DOHH2 (cell line): Measurements from ENCODE around the gene CEP85L.

Experiments used
- H3F3A ChIP-seq: fragments of 200-600 bp; sonication (generic), shearing (Covaris generic); 2 replicates; pipeline ENCODE4 v1.6.0; 2016; ENCODE audit warnings: antibody characterized with exemption, mild to moderate bottlenecking; ENCODE audit not compliant: control insufficient read depth, insufficient read depth
- H3K27ac ChIP-seq: fragments of 200-600 bp; sonication (generic); 2 replicates; pipeline ENCODE4 v1.5.1; 2014; ENCODE audit warnings: low read depth, mild to moderate bottlenecking, low read length, moderate library complexity
- H3K27me3 ChIP-seq: fragments of 200-600 bp; sonication (generic); 2 replicates; pipeline ENCODE4 v1.6.1; 2014; ENCODE audit warnings: mild to moderate bottlenecking, low read length, mixed read lengths; ENCODE audit not compliant: control insufficient read depth
- H3K36me3 ChIP-seq: fragments of 200-600 bp; sonication (generic); 2 replicates; pipeline ENCODE4 v1.6.1; 2014; ENCODE audit warnings: mild to moderate bottlenecking, low read length, moderate library complexity, mixed read lengths; ENCODE audit not compliant: control insufficient read depth
- H3K4me1 ChIP-seq: fragments of 200-600 bp; sonication (generic); 2 replicates; pipeline ENCODE4 v1.6.1; 2014; ENCODE audit warnings: mild to moderate bottlenecking, low read length, mixed read lengths; ENCODE audit not compliant: control insufficient read depth
- H3K4me2 ChIP-seq: fragments of 200-600 bp; sonication (generic); 2 replicates; pipeline ENCODE4 v1.6.0; 2014; ENCODE audit warnings: mild to moderate bottlenecking, low read length, moderate library complexity
- H3K4me3 ChIP-seq: fragments of 200-600 bp; sonication (generic); 2 replicates; pipeline ENCODE4 v1.5.1; 2014; ENCODE audit warnings: mild to moderate bottlenecking, low read length, mixed read lengths
- H3K79me2 ChIP-seq: fragments of 200-600 bp; sonication (generic); 2 replicates; pipeline ENCODE4 v1.6.1; 2014; ENCODE audit warnings: mild to moderate bottlenecking, low read length, mixed read lengths; ENCODE audit not compliant: control insufficient read depth
- H3K9me2 ChIP-seq: fragments of 200-600 bp; sonication (generic); replicated peaks from 2 replicates; pipeline ENCODE4 v1.6.1; 2014; ENCODE audit warnings: mild to moderate bottlenecking, low read length, mixed read lengths; ENCODE audit not compliant: control insufficient read depth
- H3K9me3 ChIP-seq: fragments of 200-600 bp; sonication (generic); 2 replicates; pipeline ENCODE4 v1.6.1; 2014; ENCODE audit warnings: antibody characterized with exemption, low read length, mixed read lengths; ENCODE audit not compliant: control insufficient read depth, insufficient read depth
- H4K20me1 ChIP-seq: fragments of 200-600 bp; sonication (generic); 2 replicates; pipeline ENCODE4 v1.6.0; 2014; ENCODE audit warnings: low read depth, mild to moderate bottlenecking, antibody characterized with exemption, low read length, moderate library complexity; ENCODE audit not compliant: control insufficient read depth, insufficient read depth
- CTCF ChIP-seq: fragments of 200-600 bp; sonication (generic); IDR thresholded peaks from one replicate; pipeline ENCODE4 v1.5.1; 2014; ENCODE audit warnings: antibody characterized with exemption, mild to moderate bottlenecking, low read depth, low read length; ENCODE audit not compliant: poor library complexity, severe bottlenecking
- EZH2phosphoT487 ChIP-seq: fragments of 200-600 bp; sonication (generic); IDR thresholded peaks from 2 replicates; pipeline ENCODE4 v1.6.1; 2017; ENCODE audit warnings: borderline replicate concordance, mild to moderate bottlenecking, antibody characterized with exemption, low read length, moderate library complexity, mixed read lengths

The CEP85L gene

GRCh38 chr6:118606858-118607257 is 44.5 kb downstream of the CEP85L start:
- no peak overlapping the region for H3K27ac ChIP-seq
- no peaks in the 10 kb centered on the region; the same call in 1 of the 2 replicates for H3K36me3 ChIP-seq
- TF ChIP-seq CTCF, result no peak
- no peak for TF ChIP-seq EZH2phosphoT487
- no peak overlapping the region for H3K4me2 ChIP-seq
- H3K9me2 ChIP-seq, result no peaks in the 10 kb centered on the region
- no peaks in the 10 kb centered on the region for H3K4me1 ChIP-seq
- H4K20me1 ChIP-seq, result no peaks in the 10 kb centered on the region
- no peaks in the 10 kb centered on the region for H3F3A ChIP-seq
- H3K27me3 ChIP-seq, result no peaks in the 10 kb centered on the region
- H3K9me3 ChIP-seq, result no peaks in the 10 kb centered on the region
- H3K79me2 ChIP-seq, result peaks cover 8% of the 10 kb centered on the region; the same call in 1 of the 2 replicates
- H3K4me3 ChIP-seq, result no peak overlapping the region

GRCh38 chr6:118606268-118606667 is 45.1 kb downstream of the CEP85L start:
- peaks cover 8% of the 10 kb centered on the region; the same call in 1 of the 2 replicates for H3K79me2 ChIP-seq
- no peaks in the 10 kb centered on the region for H3K27me3 ChIP-seq
- no peaks in the 10 kb centered on the region for H3K9me2 ChIP-seq
- TF ChIP-seq EZH2phosphoT487 (no peak), CTCF (no peak)
- H4K20me1 ChIP-seq, result no peaks in the 10 kb centered on the region
- no peak overlapping the region for H3K4me2 ChIP-seq
- H3K4me3 ChIP-seq, result no peak overlapping the region
- H3K27ac ChIP-seq, result no peak overlapping the region
- H3F3A ChIP-seq, result no peaks in the 10 kb centered on the region
- H3K36me3 ChIP-seq, result no peaks in the 10 kb centered on the region; the same call in 1 of the 2 replicates
- no peaks in the 10 kb centered on the region for H3K9me3 ChIP-seq
- no peaks in the 10 kb centered on the region for H3K4me1 ChIP-seq

GRCh38 chr6:118603372-118603771 is 48.0 kb downstream of the CEP85L start:
- no peaks in the 10 kb centered on the region for H3K9me3 ChIP-seq
- TF ChIP-seq EZH2phosphoT487 (no peak), CTCF (no peak)

More at GRCh38 chr6:118603372-118603771, 48.0 kb downstream of the CEP85L start:
- Histone ChIP-seq H3K4me3 (no peak overlapping the region), H3K4me2 (no peak overlapping the region), H3K27me3 (no peaks in the 10 kb centered on the region), H3F3A (no peaks in the 10 kb centered on the region), H3K4me1 (no peaks in the 10 kb centered on the region), H3K36me3 (no peaks in the 10 kb centered on the region; the same call in 1 of the 2 replicates), H3K27ac (no peak overlapping the region), H3K9me2 (no peaks in the 10 kb centered on the region), H4K20me1 (no peaks in the 10 kb centered on the region), H3K79me2 (no peaks in the 10 kb centered on the region)
